Measurements from ENCODE around the gene PRODH2.

The PRODH2 gene

GRCh38 chr19:35812220-35813042 is at the start of gene PRODH2:
TSS of gene PRODH2 (minus strand) at chr19:35812845. CDS start at chr19:35812805, 40 bp downstream.
- Mint-ChIP-seq H3K9me3 (no peaks in the 10 kb centered on the region), H3K27me3 (peaks cover 27% of the 10 kb centered on the region), H3K4me3 (no peak within 1 kb of the TSS), H3K36me3 (ENCODE audit: low read depth) (no peaks in the 10 kb centered on the region), H3K4me1 (no peaks in the 10 kb centered on the region), H3K27ac (no peak within 1 kb of the TSS)
- no peak for DNase-seq
- ATAC-seq, result no peak

GRCh38 chr19:35861640-35862160 is 49.1 kb upstream of the PRODH2 start:
- no peaks in the 10 kb centered on the region for H3K36me3 Mint-ChIP-seq (ENCODE audit: low read depth)
- peaks cover 60% of the 10 kb centered on the region for H3K27me3 Mint-ChIP-seq
- ATAC-seq, result no peak
- no peak overlapping the region for H3K27ac Mint-ChIP-seq
- H3K9me3 Mint-ChIP-seq, result no peaks in the 10 kb centered on the region
- peaks cover 6% of the 10 kb centered on the region for H3K4me1 Mint-ChIP-seq
- DNase-seq, result no peak
- H3K4me3 Mint-ChIP-seq, result no peak overlapping the region

- H3K36me3 Mint-ChIP-seq (ENCODE audit: low read depth), result no peaks in the 10 kb centered on the region
- H3K27ac Mint-ChIP-seq, result no peak overlapping the region
- ATAC-seq (no peak), DNase-seq (no peak)
- H3K9me3 Mint-ChIP-seq, result no peaks in the 10 kb centered on the region
- H3K4me3 Mint-ChIP-seq, result no peak overlapping the region
- H3K27me3 Mint-ChIP-seq, result peaks cover 60% of the 10 kb centered on the region
- peaks cover 6% of the 10 kb centered on the region for H3K4me1 Mint-ChIP-seq
These were observed 48.4 kb upstream of the PRODH2 start for GRCh38 chr19:35860818-35861639.

DNA sequence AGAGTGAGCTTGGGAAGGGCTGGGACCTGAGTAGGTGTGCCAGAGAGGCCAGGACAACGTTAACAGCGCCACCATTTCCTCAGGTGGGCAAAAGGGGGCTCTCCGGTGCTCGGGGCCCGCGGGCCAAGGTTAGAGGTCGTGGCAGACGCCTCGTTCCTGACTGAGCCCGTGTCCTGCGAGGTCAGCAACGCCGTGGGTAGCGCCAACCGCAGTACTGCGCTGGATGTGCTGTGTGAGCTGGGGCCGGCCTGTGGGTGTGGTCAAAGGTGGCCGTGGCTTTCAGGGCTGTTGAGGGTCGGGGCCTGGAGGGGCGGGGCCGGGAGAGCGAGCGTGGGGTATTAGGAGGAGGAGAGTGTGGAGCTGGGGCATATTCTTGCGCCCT is 47.8 kb upstream of the PRODH2 start:
- H3K4me1 Mint-ChIP-seq, result peaks cover 8% of the 10 kb centered on the region
- peaks cover 60% of the 10 kb centered on the region for H3K27me3 Mint-ChIP-seq
- H3K36me3 Mint-ChIP-seq (ENCODE audit: low read depth), result no peaks in the 10 kb centered on the region
- ATAC-seq (no peak), DNase-seq (no peak)
- no peak overlapping the region for H3K4me3 Mint-ChIP-seq
- no peak overlapping the region for H3K27ac Mint-ChIP-seq
- H3K9me3 Mint-ChIP-seq, result no peaks in the 10 kb centered on the region

- Mint-ChIP-seq H3K27me3 (peaks cover 68% of the 10 kb centered on the region), H3K36me3 (ENCODE audit: low read depth) (no peaks in the 10 kb centered on the region), H3K9me3 (no peaks in the 10 kb centered on the region), H3K27ac (no peak overlapping the region), H3K4me1 (peaks cover 8% of the 10 kb centered on the region), H3K4me3 (no peak overlapping the region)
- ATAC-seq, result no peak
- no peak for DNase-seq
These were observed 46.8 kb upstream of the PRODH2 start for GRCh38 chr19:35859414-35859813.

DNA sequence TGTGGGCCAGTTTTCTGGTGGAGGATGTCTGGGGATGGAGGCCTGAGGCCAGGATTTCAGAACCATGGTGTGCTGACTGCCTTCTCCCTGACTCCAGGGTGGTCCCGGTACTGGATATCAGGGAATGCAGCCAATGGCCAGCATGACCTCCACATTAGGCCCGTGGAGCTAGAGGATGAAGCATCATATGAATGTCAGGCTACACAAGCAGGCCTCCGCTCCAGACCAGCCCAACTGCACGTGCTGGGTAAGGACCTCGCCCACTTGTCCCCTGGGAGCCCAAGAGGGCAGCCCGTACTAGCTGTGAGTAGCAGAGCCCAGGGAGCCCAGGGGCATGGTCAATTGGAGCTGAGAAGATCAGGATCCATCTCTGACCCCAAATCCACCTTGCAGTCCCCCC is 45.7 kb upstream of the PRODH2 start:
- DNase-seq (no peak), ATAC-seq (no peak)
- Mint-ChIP-seq H3K4me3 (no peak overlapping the region), H3K27me3 (peaks cover 70% of the 10 kb centered on the region), H3K9me3 (no peaks in the 10 kb centered on the region), H3K27ac (no peak overlapping the region), H3K4me1 (peaks cover 8% of the 10 kb centered on the region), H3K36me3 (ENCODE audit: low read depth) (no peaks in the 10 kb centered on the region)

DNA sequence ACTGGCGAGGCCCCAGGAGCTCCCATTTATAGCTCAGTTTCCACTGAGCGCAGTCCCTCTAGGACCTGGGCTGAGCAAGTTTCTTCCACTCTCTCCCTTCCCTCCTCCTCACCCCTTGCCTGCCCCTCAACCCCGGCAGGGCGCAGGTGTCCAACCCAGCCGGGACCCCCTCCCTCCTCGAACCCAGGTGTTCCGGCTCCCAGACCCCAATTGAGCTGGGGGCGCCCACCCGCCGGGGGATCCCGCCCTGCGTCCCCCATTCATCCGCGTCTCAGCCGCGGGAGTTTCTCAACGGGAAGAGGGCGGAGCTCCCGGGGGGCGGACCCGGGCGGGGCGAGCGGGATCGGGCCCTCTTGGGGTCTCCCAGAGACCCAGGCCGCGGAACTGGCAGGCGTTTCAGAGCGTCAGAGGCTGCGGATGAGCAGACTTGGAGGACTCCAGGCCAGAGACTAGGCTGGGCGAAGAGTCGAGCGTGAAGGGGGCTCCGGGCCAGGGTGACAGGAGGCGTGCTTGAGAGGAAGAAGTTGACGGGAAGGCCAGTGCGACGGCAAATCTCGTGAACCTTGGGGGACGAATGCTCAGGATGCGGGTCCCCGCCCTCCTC is 44.0 kb upstream of the PRODH2 start, which contains the start of gene KIRREL2:
KIRREL2 (plus strand) TSS at position 366 of the 604 bp plus-strand sequence; CDS start at position 575, 209 bp downstream.
- H3K27ac Mint-ChIP-seq, result no peak within 1 kb of the TSS
- peaks cover 72% of the 10 kb centered on the region for H3K27me3 Mint-ChIP-seq
- peaks cover 10% of the 10 kb centered on the region for H3K4me1 Mint-ChIP-seq
- H3K36me3 Mint-ChIP-seq (ENCODE audit: low read depth), result no peaks in the 10 kb centered on the region
- H3K9me3 Mint-ChIP-seq, result no peaks in the 10 kb centered on the region
- ATAC-seq (peak; percentile 60), DNase-seq (peak; percentile 50)
- peak within 1 kb of the TSS; percentile 69 for H3K4me3 Mint-ChIP-seq

DNA sequence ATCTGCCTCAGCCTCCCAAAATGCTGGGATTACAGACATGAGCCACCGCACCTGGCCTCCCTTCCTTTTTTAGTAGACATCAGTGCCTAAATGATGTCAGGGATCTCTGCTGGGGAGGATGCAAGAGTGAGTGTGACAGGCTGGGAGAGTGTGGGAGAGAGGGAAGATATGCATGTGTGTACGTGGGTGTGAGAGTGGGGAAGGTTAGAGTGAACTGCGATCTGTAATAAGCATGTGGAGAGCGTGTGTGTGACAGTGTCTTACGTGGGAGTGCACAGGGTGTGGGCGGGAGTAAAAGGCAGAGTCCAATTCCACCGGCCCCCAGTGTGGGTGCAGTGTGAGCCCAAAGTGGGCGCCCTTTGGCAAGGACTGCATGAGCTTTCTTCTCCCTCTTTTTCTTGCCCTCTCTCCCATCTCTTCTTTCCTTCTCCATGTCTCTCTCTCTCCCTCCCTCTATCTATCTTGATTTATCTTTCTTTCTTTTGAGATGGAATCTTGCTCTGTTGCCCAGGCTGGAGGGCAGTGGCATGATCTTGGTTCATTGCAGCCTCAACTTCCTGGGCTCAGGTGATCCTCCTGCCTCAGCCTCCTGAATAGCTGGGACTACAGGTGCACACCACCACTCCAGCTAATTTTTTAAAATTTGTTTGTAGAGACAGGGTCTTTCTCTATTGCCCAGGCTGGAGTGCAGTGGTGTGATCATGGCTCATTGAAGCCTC is 40.6 kb upstream of the PRODH2 start:
- no peak for DNase-seq
- H3K9me3 Mint-ChIP-seq, result no peaks in the 10 kb centered on the region
- ATAC-seq, result no peak
- H3K4me3 Mint-ChIP-seq, result no peak overlapping the region
- no peaks in the 10 kb centered on the region for H3K36me3 Mint-ChIP-seq (ENCODE audit: low read depth)
- H3K4me1 Mint-ChIP-seq, result peaks cover 12% of the 10 kb centered on the region
- H3K27me3 Mint-ChIP-seq, result peaks cover 53% of the 10 kb centered on the region
- H3K27ac Mint-ChIP-seq, result no peak overlapping the region

DNA sequence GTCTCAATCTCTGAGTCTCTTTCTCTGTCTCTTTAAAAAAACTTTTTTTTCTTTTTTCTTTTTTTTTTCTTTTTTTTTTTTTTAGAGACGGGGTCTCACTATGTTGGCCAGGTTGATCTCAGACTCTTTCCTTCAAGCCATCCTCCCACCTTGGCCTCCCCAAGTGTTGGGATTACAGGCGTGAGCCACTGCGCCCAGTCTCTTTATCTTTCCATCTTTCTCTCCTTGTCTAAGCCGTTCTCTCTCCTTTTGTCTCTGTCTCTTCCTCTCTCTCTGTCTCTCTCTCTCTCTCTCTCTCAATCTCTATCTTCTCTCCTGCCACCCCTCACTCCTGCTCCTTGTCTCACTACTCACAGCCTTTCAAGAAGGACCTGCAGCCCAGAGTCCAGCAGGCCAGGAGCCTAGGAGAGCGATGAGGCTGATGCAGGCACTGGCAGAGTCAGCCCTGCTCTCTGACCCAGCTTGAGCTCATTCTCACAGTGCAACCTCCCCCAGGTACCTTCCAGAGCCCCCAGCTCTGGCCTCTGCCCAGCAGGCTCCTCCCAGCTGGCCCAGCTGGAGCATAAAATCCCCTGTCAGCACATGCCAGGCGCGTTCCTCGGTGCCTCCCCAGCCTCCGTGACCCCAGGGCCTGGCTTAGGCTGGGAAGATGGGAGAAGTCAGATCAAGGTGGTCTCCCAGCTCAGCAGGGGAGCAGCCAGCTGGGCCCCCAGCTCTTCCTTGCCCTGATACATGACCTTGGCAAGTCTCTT is 39.6 kb upstream of the PRODH2 start, which contains the start of gene NPHS1:
NPHS1 (minus strand) TSS at position 476 of the 752 bp plus-strand sequence. CDS start 667 bp downstream, outside the sequence.
- Mint-ChIP-seq H3K27me3 (peaks cover 51% of the 10 kb centered on the region), H3K9me3 (no peaks in the 10 kb centered on the region), H3K36me3 (ENCODE audit: low read depth) (no peaks in the 10 kb centered on the region), H3K27ac (no peak within 1 kb of the TSS), H3K4me1 (peaks cover 10% of the 10 kb centered on the region), H3K4me3 (peak within 1 kb of the TSS; percentile 62)
- ATAC-seq, result no peak
- no peak for DNase-seq

GRCh38 chr19:35851213-35852028 is 38.8 kb upstream of the PRODH2 start:
- Mint-ChIP-seq H3K9me3 (no peaks in the 10 kb centered on the region), H3K27ac (no peak overlapping the region), H3K4me3 (peak overlapping the region; percentile 62), H3K36me3 (ENCODE audit: low read depth) (no peaks in the 10 kb centered on the region), H3K27me3 (peaks cover 54% of the 10 kb centered on the region), H3K4me1 (peaks cover 9% of the 10 kb centered on the region)
- DNase-seq (peak; percentile 29), ATAC-seq (no peak)

DNA sequence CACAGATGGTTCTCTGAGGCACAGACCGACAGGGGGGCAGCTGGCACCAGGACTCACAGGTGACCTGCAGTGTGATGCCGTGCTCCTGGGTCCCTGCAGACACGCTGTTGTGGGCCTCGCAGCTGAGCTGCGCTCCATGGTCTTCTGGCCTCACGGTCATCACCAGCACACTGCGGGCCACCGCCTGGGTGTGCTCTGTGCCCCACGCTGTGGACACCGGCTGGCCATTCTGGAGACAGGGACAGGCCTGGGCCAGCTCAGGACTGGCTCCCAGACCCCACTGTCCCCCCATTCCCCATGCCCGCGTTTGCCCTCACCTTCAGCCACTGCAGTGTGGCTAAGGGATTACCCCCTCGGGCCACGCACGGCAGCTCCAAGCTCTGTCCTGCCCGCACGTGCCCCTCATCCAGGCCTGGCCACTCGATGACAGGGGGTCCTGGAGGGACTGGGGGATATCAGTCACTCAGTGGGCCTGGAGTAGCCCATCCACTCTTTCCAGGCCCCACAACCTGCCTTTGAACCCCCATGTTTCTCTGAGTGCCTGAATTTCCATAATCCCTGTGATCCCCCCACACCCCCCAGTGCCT is 36.4 kb upstream of the PRODH2 start:
- Mint-ChIP-seq H3K27ac (no peak overlapping the region), H3K4me1 (peaks cover 22% of the 10 kb centered on the region), H3K36me3 (ENCODE audit: low read depth) (peaks cover 1% of the 10 kb centered on the region), H3K9me3 (no peaks in the 10 kb centered on the region), H3K27me3 (peaks cover 62% of the 10 kb centered on the region), H3K4me3 (no peak overlapping the region)
- no peak for ATAC-seq
- no peak for DNase-seq

DNA sequence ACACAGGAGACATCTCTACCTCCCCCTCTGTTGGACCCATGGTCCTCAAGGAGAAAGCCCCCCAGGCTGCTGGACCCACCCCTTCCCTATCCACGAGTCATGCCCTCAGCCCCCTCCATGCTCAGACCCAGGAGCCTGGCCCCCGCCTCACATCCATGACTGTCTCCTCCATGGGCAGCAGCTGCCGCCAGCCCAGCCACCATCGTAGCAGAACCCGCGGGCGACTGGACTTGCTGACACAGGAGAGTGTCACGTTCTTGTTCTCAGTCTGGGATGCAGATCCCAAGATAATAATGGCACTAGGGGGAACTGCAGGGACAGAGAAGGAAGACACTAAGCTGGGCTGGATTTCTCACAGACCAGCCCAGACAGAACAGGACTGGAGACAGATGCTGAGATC is 35.8 kb upstream of the PRODH2 start:
- Mint-ChIP-seq H3K36me3 (ENCODE audit: low read depth) (peaks cover 1% of the 10 kb centered on the region), H3K27ac (no peak overlapping the region), H3K4me1 (peaks cover 22% of the 10 kb centered on the region), H3K4me3 (no peak overlapping the region), H3K9me3 (no peaks in the 10 kb centered on the region), H3K27me3 (peaks cover 67% of the 10 kb centered on the region)
- DNase-seq, result no peak
- ATAC-seq, result no peak

All from activated naive CD8-positive, alpha-beta T cell treated with anti-CD3 and anti-CD28 coated beads, Interleukin-2, amount 50 U/mL, for 24 hours (primary cell).